Non-pigmented ciliary epithelial cell (primary cell): ENCODE data around the gene TANC1.

ENCODE experiments used
- DNase-seq: peaks from one replicate; pipeline ENCODE4 v3.0.0-alpha.2; 2010; ENCODE audit warnings: low read depth

Gene TANC1

GRCh38 chr2:159160954-159161353 lies 192.5 kb downstream of the TANC1 start:
- DNase-seq, result no peak

GRCh38 chr2:159163930-159164329 lies 195.5 kb downstream of the TANC1 start:
- DNase-seq, result no peak

- DNase-seq, result no peak
These were observed 196.0 kb downstream of the TANC1 start for GRCh38 chr2:159164457-159164911.

GRCh38 chr2:159165048-159165447 lies 196.6 kb downstream of the TANC1 start:
- no peak for DNase-seq

- no peak for DNase-seq
These were observed 200.3 kb downstream of the TANC1 start for GRCh38 chr2:159168707-159169106.

- DNase-seq, result no peak
These were observed 200.7 kb downstream of the TANC1 start for GRCh38 chr2:159169187-159169586.

GRCh38 chr2:159172403-159172802 lies 204.0 kb downstream of the TANC1 start:
- no peak for DNase-seq

- no peak for DNase-seq
These were observed 206.3 kb downstream of the TANC1 start for GRCh38 chr2:159174759-159175158.

GRCh38 chr2:159175182-159175581 lies 206.7 kb downstream of the TANC1 start:
- no peak for DNase-seq

GRCh38 chr2:159175927-159176326 lies 207.5 kb downstream of the TANC1 start:
- no peak for DNase-seq

GRCh38 chr2:159176555-159176954 lies 208.1 kb downstream of the TANC1 start:
- DNase-seq, result no peak

- DNase-seq, result no peak
These were observed 208.9 kb downstream of the TANC1 start for GRCh38 chr2:159177357-159177756.

GRCh38 chr2:159177957-159178356 lies 209.5 kb downstream of the TANC1 start:
- no peak for DNase-seq

GRCh38 chr2:159179096-159179495 lies 210.7 kb downstream of the TANC1 start:
- no peak for DNase-seq

GRCh38 chr2:159179696-159180095 lies 211.3 kb downstream of the TANC1 start:
- DNase-seq, result no peak

GRCh38 chr2:159183346-159183745 lies 214.9 kb downstream of the TANC1 start:
- DNase-seq, result no peak

GRCh38 chr2:159185401-159186130 lies 217.1 kb downstream of the TANC1 start:
- peak; percentile 57 for DNase-seq

GRCh38 chr2:159186462-159186861 lies 218.0 kb downstream of the TANC1 start:
- DNase-seq, result no peak

GRCh38 chr2:159187106-159187505 lies 218.7 kb downstream of the TANC1 start:
- no peak for DNase-seq

- no peak for DNase-seq
These were observed 220.0 kb downstream of the TANC1 start for GRCh38 chr2:159188449-159188848.

GRCh38 chr2:159192371-159192918 lies 224.0 kb downstream of the TANC1 start:
- DNase-seq, result no peak

- no peak for DNase-seq
These were observed 225.4 kb downstream of the TANC1 start for GRCh38 chr2:159193791-159194190.

GRCh38 chr2:159194241-159194640 lies 225.8 kb downstream of the TANC1 start:
- DNase-seq, result no peak

- no peak for DNase-seq
These were observed 227.3 kb downstream of the TANC1 start for GRCh38 chr2:159195697-159196096.
